HepG2 (cell line): ENCODE results near the gene MOGAT3. TPM values are rescaled to one million over a fixed set of nuclear protein-coding genes. Genes with fewer than 3 reads are reported as not detected.

Experiments
- ATAC-seq: fragments of 200-7000 bp; cut with Tn5 transposase; 3 replicates; pipeline ENCODE4 v1.9.1; 2020; ENCODE audit warnings: mild to moderate bottlenecking, moderate library complexity
- BruUV-seq: library from RNA; stranded (reverse); fragments of 400-500 nt; replicated peaks from 2 replicates; lab custom pipeline; 2021; lab: Mats Ljungman, UMichigan
- CTCF ChIA-PET: fragments of 300-600 bp; formaldehyde crosslinking; extraction: SDS; loops from one replicate; lab custom pipeline; 2021; ENCODE audit warnings: low total read pairs, inconsistent platforms, low intra/inter-chr PET ratio; lab: Yijun Ruan, JAX
- POLR2A ChIA-PET: fragments of 350-600 bp; sonication (Branson Sonifier 250); formaldehyde crosslinking; loops from one replicate; lab custom pipeline; 2020; ENCODE audit warnings: antibody characterized with exemption, inconsistent platforms; lab: Yijun Ruan, JAX
- DNase-seq: peaks from one replicate; pipeline ENCODE4 v3.0.0-alpha.2; 2015; ENCODE audit warnings: low spot score
- FAIRE-seq: peaks from 3 replicates; lab custom pipeline; 2011; peaks lifted over from hg19 to GRCh38; lab: Jason Lieb, UNC
- H2AFZ ChIP-seq: one replicate; pipeline ENCODE4 v1.6.1; 2011; ENCODE audit warnings: low read length, inconsistent platforms
- H3K27ac ChIP-seq: fragments of 300-600 bp; 3 replicates; pipeline ENCODE4 v1.8.0; 2011; ENCODE audit warnings: mixed run types, mild to moderate bottlenecking, mixed read lengths, low read length, inconsistent platforms; ENCODE audit not compliant: insufficient read depth; ENCODE audit errors: extremely low read length
- H3K27me3 ChIP-seq, 2 experiments: fragments of 200-600 bp in 1 of 2; 2 replicates in 1 of 2; 3 replicates in 1 of 2; pipeline versions ENCODE4 v1.6.0 to v1.8.0; 2011; ENCODE audit warnings: low read length in 2 of 2, mild to moderate bottlenecking in 2 of 2, moderate library complexity in 2 of 2, inconsistent platforms in 1 of 2; ENCODE audit not compliant: insufficient read depth in 2 of 2, control insufficient read depth in 1 of 2
- H3K36me3 ChIP-seq, 2 experiments: fragments of 200-600 bp in 1 of 2; replicated peaks in 1 of 2; 2 replicates in 1 of 2; 3 replicates in 1 of 2; pipeline versions ENCODE4 v1.5.1 to v1.8.0; 2011; ENCODE audit warnings: low read length in 2 of 2, inconsistent platforms in 1 of 2; ENCODE audit not compliant: insufficient read depth in 2 of 2, control insufficient read depth in 1 of 2
- H3K4me1 ChIP-seq: 2 replicates; pipeline ENCODE4 v1.5.1; 2012; ENCODE audit warnings: low read length, inconsistent platforms; ENCODE audit not compliant: insufficient read depth
- H3K4me2 ChIP-seq: 2 replicates; pipeline ENCODE4 v1.6.0; 2011; ENCODE audit warnings: low read depth, low read length, inconsistent platforms
- H3K4me3 ChIP-seq, 3 experiments: fragments of 200-600 bp in 1 of 3; sonication (generic), shearing (Covaris generic) in 1 of 3; replicated peaks in 1 of 3; 2 replicates each; pipeline ENCODE4 v1.5.1; 2011 to 2016; ENCODE audit warnings: low read length in 3 of 3, inconsistent platforms in 2 of 3, low read depth in 2 of 3, mild to moderate bottlenecking in 2 of 3, control low read depth in 1 of 3, mixed read lengths in 1 of 3; ENCODE audit not compliant: insufficient read depth in 1 of 3
- H3K79me2 ChIP-seq: one replicate; pipeline ENCODE4 v1.6.1; 2011; ENCODE audit warnings: low read length, inconsistent platforms; ENCODE audit not compliant: insufficient read depth
- H3K9ac ChIP-seq: 2 replicates; pipeline ENCODE4 v1.6.0; 2011; ENCODE audit warnings: mild to moderate bottlenecking, low read depth, low read length, inconsistent platforms; ENCODE audit not compliant: insufficient read depth
- H3K9me3 ChIP-seq: 2 replicates; pipeline ENCODE4 v1.5.1; 2012; ENCODE audit warnings: mild to moderate bottlenecking, low read length
- H4K20me1 ChIP-seq: 2 replicates; pipeline ENCODE4 v1.6.0; 2011; ENCODE audit warnings: inconsistent platforms, mild to moderate bottlenecking, low read length, moderate library complexity; ENCODE audit not compliant: insufficient read depth
- AGO2 ChIP-seq: fragments of 200-400 bp; formaldehyde crosslinking; optimal IDR thresholded peaks from 2 replicates; pipeline ENCODE3; 2017; ENCODE audit warnings: mild to moderate bottlenecking, low read depth, low read length, moderate library complexity
- ASH2L ChIP-seq: fragments of 300-600, 200-600 bp; sonication (generic); IDR thresholded peaks from 2 replicates; pipeline ENCODE4 v1.7.0; 2017; ENCODE audit warnings: low read depth, mild to moderate bottlenecking, moderate library complexity, mixed read lengths, low read length; ENCODE audit not compliant: insufficient read length
- CC2D1A ChIP-seq: sonication (generic); formaldehyde crosslinking; IDR thresholded peaks from 2 replicates; pipeline ENCODE4 v1.8.1; 2023; ENCODE audit warnings: mild to moderate bottlenecking, missing genetic modification reagents
- DRAP1 ChIP-seq: IDR thresholded peaks from 2 replicates; pipeline ENCODE4 v1.6.1; 2016; ENCODE audit warnings: missing genetic modification reagents, missing compliant biosample characterization
- GABPA ChIP-seq, 2 experiments: IDR thresholded peaks; 2 replicates each; pipeline ENCODE4 v1.6.1; 2011 to 2016; ENCODE audit warnings: low read depth in 2 of 2, low read length in 1 of 2, missing biosample characterization in 1 of 2, missing genetic modification characterization in 1 of 2
- HNRNPL ChIP-seq: fragments of 200-400 bp; formaldehyde crosslinking; IDR thresholded peaks from 2 replicates; pipeline ENCODE4 v1.6.1; 2017; ENCODE audit warnings: mild to moderate bottlenecking, low read depth, low read length
- PHB2 ChIP-seq: fragments of 450-650 bp; IDR thresholded peaks from 2 replicates; pipeline ENCODE4 v1.6.1; 2018; ENCODE audit not compliant: partially characterized antibody
- POLR2A ChIP-seq, 2 experiments: IDR thresholded peaks; 2 replicates each; pipeline ENCODE4 v1.6.1; 2011; ENCODE audit warnings: low read depth in 2 of 2, low read length in 2 of 2, mild to moderate bottlenecking in 1 of 2, moderate library complexity in 1 of 2; ENCODE audit not compliant: insufficient read depth in 1 of 2
- RARG ChIP-seq: sonication (generic); formaldehyde crosslinking; IDR thresholded peaks from 2 replicates; pipeline ENCODE4 v1.4.0; 2020; ENCODE audit warnings: low read depth, mild to moderate bottlenecking, missing genetic modification reagents
- RBFOX2 ChIP-seq: fragments of 200-400 bp; formaldehyde crosslinking; IDR thresholded peaks from 2 replicates; pipeline ENCODE4 v1.6.1; 2017; ENCODE audit warnings: low read depth, mild to moderate bottlenecking, low read length
- ZNF136 ChIP-seq: sonication (generic); formaldehyde crosslinking; IDR thresholded peaks from 2 replicates; pipeline ENCODE4 v1.8.1; 2022; ENCODE audit warnings: low read depth, mild to moderate bottlenecking, moderate library complexity, missing genetic modification reagents
- ZNF274 ChIP-seq: sonication (generic); formaldehyde crosslinking; IDR thresholded peaks from 2 replicates; pipeline ENCODE4 v1.5.1; 2020; ENCODE audit warnings: mild to moderate bottlenecking, missing genetic modification reagents
- ZNF33B ChIP-seq: sonication (generic); formaldehyde crosslinking; IDR thresholded peaks from 2 replicates; pipeline ENCODE4 v1.5.1; 2020; ENCODE audit warnings: mild to moderate bottlenecking, missing genetic modification reagents
- ZNF432 ChIP-seq: sonication (generic); formaldehyde crosslinking; IDR thresholded peaks from 2 replicates; pipeline ENCODE4 v1.5.0; 2020; ENCODE audit warnings: missing genetic modification reagents, mild to moderate bottlenecking, borderline replicate concordance
- ZNF687 ChIP-seq: sonication (generic); formaldehyde crosslinking; IDR thresholded peaks from 2 replicates; pipeline ENCODE4 v1.5.1; 2020; ENCODE audit warnings: mild to moderate bottlenecking, missing genetic modification reagents, moderate library complexity
- ZNF747 ChIP-seq: sonication (generic); formaldehyde crosslinking; IDR thresholded peaks from 2 replicates; pipeline ENCODE4 v1.8.1; 2023; ENCODE audit warnings: missing genetic modification reagents, mild to moderate bottlenecking, borderline replicate concordance
- ZNF775 ChIP-seq: sonication (generic); formaldehyde crosslinking; IDR thresholded peaks from 2 replicates; pipeline ENCODE4 v1.4.0; 2020; ENCODE audit warnings: missing genetic modification reagents, mild to moderate bottlenecking, moderate library complexity, borderline replicate concordance
- ZNF841 ChIP-seq: sonication (generic); formaldehyde crosslinking; IDR thresholded peaks from 2 replicates; pipeline ENCODE4 v1.8.1; 2023; ENCODE audit warnings: missing genetic modification reagents, borderline replicate concordance
- ZSCAN31 ChIP-seq: sonication (generic); formaldehyde crosslinking; IDR thresholded peaks from 2 replicates; pipeline ENCODE4 v1.5.0; 2020; ENCODE audit warnings: low read depth, mild to moderate bottlenecking, missing genetic modification reagents
- WGBS: methylation state at CpG from one replicate; pipeline ENCODE4 v1.1.6; 2017; ENCODE audit warnings: low lambda C conversion rate; 5-methylcytosine and 5-hydroxymethylcytosine counted together
- in situ Hi-C: cut with HindIII; loops from 2 replicates; pipeline ENCODE4 v1.10.0; 2017; ENCODE audit warnings: low pct_unique_long_range_greater_than_20kb; ENCODE audit not compliant: extremely low pct_ligation_motif_present
- intact Hi-C: fragments of 100-400 bp; cut with micrococcal nuclease; formaldehyde crosslinking; loops from one replicate; pipeline ENCODE4 v1.10.0; 2022; ENCODE audit not compliant: unreplicated experiment
- polyA plus RNA-seq, 8 experiments: library from polyadenylated mRNA; depleted of rRNA in 3 of 8; stranded (reverse) in 7 of 8; unstranded in 1 of 8; fragments of >200 nt; fragmentation: Illumina TruSeq in 4 of 8; extraction: Trizol in 4 of 8; gene quantifications; 2 replicates each; pipeline versions ENCODE4 v1.2.1 to v1.2.3, GENCODE V29; 2011 to 2016; ENCODE audit warnings: low read depth in 4 of 8, missing spikeins in 1 of 8, mixed read lengths in 1 of 8; ENCODE audit not compliant: insufficient read depth in 1 of 8
- total RNA-seq, 5 experiments: library from RNA; depleted of rRNA; stranded (reverse); fragments of >200 nt; fragmentation: Illumina TruSeq; extraction: Trizol; gene quantifications; 2 replicates each; pipeline ENCODE4 v1.2.3, GENCODE V29; 2016; ENCODE audit warnings: low read depth in 1 of 5
- TF ChIP-seq, protein P1 (sequence below): IDR thresholded peaks from 2 replicates; pipeline ENCODE4 v1.6.1; 2016

MOGAT3 gene
- total and polyA plus RNA-seq, 2 of the 13 experiments (the other 11 are each of a cell fraction or from before 2014, with no cell fraction given), result 22.5 to 30.5 TPM

GRCh38 chr7:101197991-101198390, 2.8 kb downstream of the MOGAT3 start:
- no peaks in the 10 kb centered on the region for H3K9me3 ChIP-seq
- FAIRE-seq (no peak), DNase-seq (no peak), ATAC-seq (no peak)
- no peak overlapping the region for H3K4me2 ChIP-seq
- 100% methylated on average over 6 of the region's 21 CpGs for WGBS
- H3K27me3 ChIP-seq, result no peaks in the 10 kb centered on the region; a peak in 1 of 5 replicates
- intact Hi-C loops, result no loop called here
- peaks cover 12% of the 10 kb centered on the region for H3K79me2 ChIP-seq
- H3K4me1 ChIP-seq, result peaks cover 50% of the 10 kb centered on the region
- H3K27ac ChIP-seq, result no peak overlapping the region
- in situ Hi-C loops, result no loop called here
- H3K4me3 ChIP-seq, result no peak overlapping the region
- no peak overlapping the region for H3K9ac ChIP-seq
- no TSS peak for BruUV-seq
- H4K20me1 ChIP-seq, result peaks cover 3% of the 10 kb centered on the region; the same call in 1 of the 2 replicates
- ChIA-PET POLR2A (interaction anchor here (3.7 to 11.6 kb wide), 2 partner anchors 15 to 17 kb away, joined by 22 to 202 read pairs; partner anchors contain the start of genes PLOD3 and ZNHIT1), CTCF (no interaction called here)
- H2AFZ ChIP-seq, result no peak overlapping the region
- peaks cover 0 to 2% of the 10 kb centered on the region in 2 experiments; a peak in 1 of 5 replicates for H3K36me3 ChIP-seq
- TF ChIP-seq ZNF274 (CRISPR knock-in tag) (no peak), ZNF33B (CRISPR knock-in tag) (no peak), ZNF747 (CRISPR knock-in tag) (no peak), GABPA (IDR thresholded peaks at IDR 0.05; ENCODE audit: low read depth, low read length) (no peak), GABPA (CRISPR knock-in tag; IDR thresholded peaks at IDR 0.05; ENCODE audit: low read depth) (no peak), AGO2 (peak; percentile 69), HNRNPL (no peak), RARG (CRISPR knock-in tag) (no peak), ZNF136 (CRISPR knock-in tag) (no peak), CC2D1A (no peak), POLR2A (IDR thresholded peaks at IDR 0.05; ENCODE audit: insufficient read depth in 1 of 2, low read depth in 2 of 2, low read length in 2 of 2) (peak in 1 of 2 experiments; percentile 40; a peak in 1 of 4 replicates), PHB2 (no peak), ZNF775 (no peak), ZNF841 (no peak), ZSCAN31 (CRISPR knock-in tag) (no peak), ZNF432 (no peak), DRAP1 (no peak), ZNF687 (CRISPR knock-in tag) (peak; percentile 23; the same call in 1 of the 2 replicates), ASH2L (no peak), RBFOX2 (peak; percentile 74)
- TF ChIP-seq, protein P1, sequence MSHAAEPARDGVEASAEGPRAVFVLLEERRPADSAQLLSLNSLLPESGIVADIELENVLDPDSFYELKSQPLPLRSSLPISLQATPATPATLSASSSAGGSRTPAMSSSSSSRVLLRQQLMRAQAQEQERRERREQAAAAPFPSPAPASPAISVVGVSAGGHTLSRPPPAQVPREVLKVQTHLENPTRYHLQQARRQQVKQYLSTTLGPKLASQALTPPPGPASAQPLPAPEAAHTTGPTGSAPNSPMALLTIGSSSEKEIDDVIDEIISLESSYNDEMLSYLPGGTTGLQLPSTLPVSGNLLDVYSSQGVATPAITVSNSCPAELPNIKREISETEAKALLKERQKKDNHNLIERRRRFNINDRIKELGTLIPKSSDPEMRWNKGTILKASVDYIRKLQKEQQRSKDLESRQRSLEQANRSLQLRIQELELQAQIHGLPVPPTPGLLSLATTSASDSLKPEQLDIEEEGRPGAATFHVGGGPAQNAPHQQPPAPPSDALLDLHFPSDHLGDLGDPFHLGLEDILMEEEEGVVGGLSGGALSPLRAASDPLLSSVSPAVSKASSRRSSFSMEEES (CRISPR knock-in tag), result no peak
